HG03378 (cell line): Measurements from ENCODE around the gene PLA2G2D.
A peak's percentile ranks its signal among the peaks of the same experiment; 100 is the strongest.
"Not testable (repeated sequence)": the region's sequence is repeated elsewhere in the genome, so short reads cannot be mapped to it uniquely, and the experiment has no call there.

Experiments
- ATAC-seq: cut with Tn5 transposase; IDR thresholded peaks from one replicate; pipeline ENCODE4 v1.9.1; 2021; ENCODE audit warnings: mild to moderate bottlenecking, moderate library complexity; ENCODE audit not compliant: unreplicated experiment

PLA2G2D gene

GRCh38 chr1:20143318-20143717 is 24.0 kb upstream of the PLA2G2D start:
- no peak for ATAC-seq

- ATAC-seq, result no peak
Observed at GRCh38 chr1:20142001-20142710, 22.8 kb upstream of the PLA2G2D start.

GRCh38 chr1:20141466-20141865 is 22.1 kb upstream of the PLA2G2D start:
- no peak for ATAC-seq

GRCh38 chr1:20141001-20141400 is 21.7 kb upstream of the PLA2G2D start:
- no peak for ATAC-seq

GRCh38 chr1:20139776-20140612 is 20.7 kb upstream of the PLA2G2D start:
- no peak for ATAC-seq

- no peak for ATAC-seq
Observed at GRCh38 chr1:20138961-20139550, 19.7 kb upstream of the PLA2G2D start, which contains the start of gene PLA2G2F. Gene PLA2G2F (plus strand): TSS chr1:20139323. CDS start chr1:20139428, 105 bp downstream.

- no peak for ATAC-seq
Observed at GRCh38 chr1:20138346-20138745, 19.0 kb upstream of the PLA2G2D start.

- no peak for ATAC-seq
Observed at GRCh38 chr1:20137604-20138003, 18.3 kb upstream of the PLA2G2D start.

GRCh38 chr1:20137055-20137454 is 17.7 kb upstream of the PLA2G2D start:
- no peak for ATAC-seq

GRCh38 chr1:20136249-20136648 is 16.9 kb upstream of the PLA2G2D start:
- no peak for ATAC-seq

GRCh38 chr1:20134995-20135394 is 15.7 kb upstream of the PLA2G2D start:
- no peak for ATAC-seq

- ATAC-seq, result not testable (repeated sequence)
Observed at GRCh38 chr1:20130518-20130917, 11.2 kb upstream of the PLA2G2D start.

GRCh38 chr1:20126806-20127440 is 7.6 kb upstream of the PLA2G2D start:
- no peak for ATAC-seq

- peak; percentile 47 for ATAC-seq
Observed at GRCh38 chr1:20126041-20126805, 6.9 kb upstream of the PLA2G2D start.

GRCh38 chr1:20125100-20125499 is 5.8 kb upstream of the PLA2G2D start:
- no peak for ATAC-seq

GRCh38 chr1:20124456-20125057 is 5.2 kb upstream of the PLA2G2D start:
- ATAC-seq, result no peak

- no peak for ATAC-seq
Observed at GRCh38 chr1:20123722-20124455, 4.6 kb upstream of the PLA2G2D start.

GRCh38 chr1:20120796-20121195 is 1.5 kb upstream of the PLA2G2D start:
- ATAC-seq, result no peak

GRCh38 chr1:20117236-20117635 is 2.1 kb downstream of the PLA2G2D start:
- no peak for ATAC-seq
